HepG2 (cell line): ENCODE results near the gene ADGRL1. TPM values are rescaled to one million over a fixed set of nuclear protein-coding genes. Genes with fewer than 3 reads are reported as not detected.
A peak's percentile ranks its signal among the peaks of the same experiment; 100 is the strongest.

ENCODE experiments used
- ATAC-seq: fragments of 200-7000 bp; cut with Tn5 transposase; 3 replicates; pipeline ENCODE4 v1.9.1; 2020; ENCODE audit warnings: mild to moderate bottlenecking, moderate library complexity
- BruUV-seq: library from RNA; stranded (reverse); fragments of 400-500 nt; replicated peaks from 2 replicates; lab custom pipeline; 2021; lab: Mats Ljungman, UMichigan
- CTCF ChIA-PET: fragments of 300-600 bp; formaldehyde crosslinking; extraction: SDS; loops from one replicate; lab custom pipeline; 2021; ENCODE audit warnings: low total read pairs, inconsistent platforms, low intra/inter-chr PET ratio; lab: Yijun Ruan, JAX
- POLR2A ChIA-PET: fragments of 350-600 bp; sonication (Branson Sonifier 250); formaldehyde crosslinking; loops from one replicate; lab custom pipeline; 2020; ENCODE audit warnings: antibody characterized with exemption, inconsistent platforms; lab: Yijun Ruan, JAX
- DNase-seq: peaks from one replicate; pipeline ENCODE4 v3.0.0-alpha.2; 2015; ENCODE audit warnings: low spot score
- FAIRE-seq: peaks from 3 replicates; lab custom pipeline; 2011; peaks lifted over from hg19 to GRCh38; lab: Jason Lieb, UNC
- H2AFZ ChIP-seq: one replicate; pipeline ENCODE4 v1.6.1; 2011; ENCODE audit warnings: low read length, inconsistent platforms
- H3K27ac ChIP-seq: fragments of 300-600 bp; 3 replicates; pipeline ENCODE4 v1.8.0; 2011; ENCODE audit warnings: mixed run types, mild to moderate bottlenecking, mixed read lengths, low read length, inconsistent platforms; ENCODE audit not compliant: insufficient read depth; ENCODE audit errors: extremely low read length
- H3K27me3 ChIP-seq, 2 experiments: fragments of 200-600 bp in 1 of 2; 2 replicates in 1 of 2; 3 replicates in 1 of 2; pipeline versions ENCODE4 v1.6.0 to v1.8.0; 2011; ENCODE audit warnings: low read length in 2 of 2, mild to moderate bottlenecking in 2 of 2, moderate library complexity in 2 of 2, inconsistent platforms in 1 of 2; ENCODE audit not compliant: insufficient read depth in 2 of 2, control insufficient read depth in 1 of 2
- H3K36me3 ChIP-seq, 2 experiments: fragments of 200-600 bp in 1 of 2; replicated peaks in 1 of 2; 2 replicates in 1 of 2; 3 replicates in 1 of 2; pipeline versions ENCODE4 v1.5.1 to v1.8.0; 2011; ENCODE audit warnings: low read length in 2 of 2, inconsistent platforms in 1 of 2; ENCODE audit not compliant: insufficient read depth in 2 of 2, control insufficient read depth in 1 of 2
- H3K4me1 ChIP-seq: 2 replicates; pipeline ENCODE4 v1.5.1; 2012; ENCODE audit warnings: low read length, inconsistent platforms; ENCODE audit not compliant: insufficient read depth
- H3K4me2 ChIP-seq: 2 replicates; pipeline ENCODE4 v1.6.0; 2011; ENCODE audit warnings: low read depth, low read length, inconsistent platforms
- H3K4me3 ChIP-seq, 3 experiments: fragments of 200-600 bp in 1 of 3; sonication (generic), shearing (Covaris generic) in 1 of 3; replicated peaks in 1 of 3; 2 replicates each; pipeline ENCODE4 v1.5.1; 2011 to 2016; ENCODE audit warnings: low read length in 3 of 3, inconsistent platforms in 2 of 3, low read depth in 2 of 3, mild to moderate bottlenecking in 2 of 3, control low read depth in 1 of 3, mixed read lengths in 1 of 3; ENCODE audit not compliant: insufficient read depth in 1 of 3
- H3K79me2 ChIP-seq: one replicate; pipeline ENCODE4 v1.6.1; 2011; ENCODE audit warnings: low read length, inconsistent platforms; ENCODE audit not compliant: insufficient read depth
- H3K9ac ChIP-seq: 2 replicates; pipeline ENCODE4 v1.6.0; 2011; ENCODE audit warnings: mild to moderate bottlenecking, low read depth, low read length, inconsistent platforms; ENCODE audit not compliant: insufficient read depth
- H3K9me3 ChIP-seq: 2 replicates; pipeline ENCODE4 v1.5.1; 2012; ENCODE audit warnings: mild to moderate bottlenecking, low read length
- H4K20me1 ChIP-seq: 2 replicates; pipeline ENCODE4 v1.6.0; 2011; ENCODE audit warnings: inconsistent platforms, mild to moderate bottlenecking, low read length, moderate library complexity; ENCODE audit not compliant: insufficient read depth
- AGO2 ChIP-seq: fragments of 200-400 bp; formaldehyde crosslinking; optimal IDR thresholded peaks from 2 replicates; pipeline ENCODE3; 2017; ENCODE audit warnings: mild to moderate bottlenecking, low read depth, low read length, moderate library complexity
- KDM1A ChIP-seq: IDR thresholded peaks from 2 replicates; pipeline ENCODE4 v1.6.1; 2016; ENCODE audit warnings: missing compliant biosample characterization
- RARG ChIP-seq: sonication (generic); formaldehyde crosslinking; IDR thresholded peaks from 2 replicates; pipeline ENCODE4 v1.4.0; 2020; ENCODE audit warnings: low read depth, mild to moderate bottlenecking, missing genetic modification reagents
- XRCC5 ChIP-seq: fragments of 200-400 bp; formaldehyde crosslinking; optimal IDR thresholded peaks from 2 replicates; pipeline ENCODE3; 2017; ENCODE audit warnings: mild to moderate bottlenecking, low read length
- ZFP1 ChIP-seq: IDR thresholded peaks from 2 replicates; pipeline ENCODE4 v1.6.1; 2016
- ZMYM2 ChIP-seq: sonication (generic); formaldehyde crosslinking; IDR thresholded peaks from 2 replicates; pipeline ENCODE4 v1.8.0; 2022; ENCODE audit warnings: mild to moderate bottlenecking, missing genetic modification reagents
- ZNF790 ChIP-seq: sonication (generic); formaldehyde crosslinking; IDR thresholded peaks from 2 replicates; pipeline ENCODE4 v1.8.0; 2022; ENCODE audit warnings: missing genetic modification reagents, mild to moderate bottlenecking, borderline replicate concordance
- WGBS: methylation state at CpG from one replicate; pipeline ENCODE4 v1.1.6; 2017; ENCODE audit warnings: low lambda C conversion rate; 5-methylcytosine and 5-hydroxymethylcytosine counted together
- in situ Hi-C: cut with HindIII; loops from 2 replicates; pipeline ENCODE4 v1.10.0; 2017; ENCODE audit warnings: low pct_unique_long_range_greater_than_20kb; ENCODE audit not compliant: extremely low pct_ligation_motif_present
- intact Hi-C: fragments of 100-400 bp; cut with micrococcal nuclease; formaldehyde crosslinking; loops from one replicate; pipeline ENCODE4 v1.10.0; 2022; ENCODE audit not compliant: unreplicated experiment
- polyA plus RNA-seq, 8 experiments: library from polyadenylated mRNA; depleted of rRNA in 3 of 8; stranded (reverse) in 7 of 8; unstranded in 1 of 8; fragments of >200 nt; fragmentation: Illumina TruSeq in 4 of 8; extraction: Trizol in 4 of 8; gene quantifications; 2 replicates each; pipeline versions ENCODE4 v1.2.1 to v1.2.3, GENCODE V29; 2011 to 2016; ENCODE audit warnings: low read depth in 4 of 8, missing spikeins in 1 of 8, mixed read lengths in 1 of 8; ENCODE audit not compliant: insufficient read depth in 1 of 8
- total RNA-seq, 5 experiments: library from RNA; depleted of rRNA; stranded (reverse); fragments of >200 nt; fragmentation: Illumina TruSeq; extraction: Trizol; gene quantifications; 2 replicates each; pipeline ENCODE4 v1.2.3, GENCODE V29; 2016; ENCODE audit warnings: low read depth in 1 of 5
- TF ChIP-seq, protein P1 (sequence below): IDR thresholded peaks from 2 replicates; pipeline ENCODE4 v1.6.1; 2016; ENCODE audit warnings: low read depth, missing genetic modification reagents, missing compliant biosample characterization
- TF ChIP-seq, protein P2 (sequence below): sonication (generic); formaldehyde crosslinking; conservative IDR thresholded peaks from 2 replicates; pipeline ENCODE4 v1.5.0; 2020; ENCODE audit warnings: missing genetic modification reagents

The ADGRL1 gene
- total and polyA plus RNA-seq, 2 of the 13 experiments (the other 11 are each of a cell fraction or from before 2014, with no cell fraction given) = 0.49 to 1.7 TPM

DNA sequence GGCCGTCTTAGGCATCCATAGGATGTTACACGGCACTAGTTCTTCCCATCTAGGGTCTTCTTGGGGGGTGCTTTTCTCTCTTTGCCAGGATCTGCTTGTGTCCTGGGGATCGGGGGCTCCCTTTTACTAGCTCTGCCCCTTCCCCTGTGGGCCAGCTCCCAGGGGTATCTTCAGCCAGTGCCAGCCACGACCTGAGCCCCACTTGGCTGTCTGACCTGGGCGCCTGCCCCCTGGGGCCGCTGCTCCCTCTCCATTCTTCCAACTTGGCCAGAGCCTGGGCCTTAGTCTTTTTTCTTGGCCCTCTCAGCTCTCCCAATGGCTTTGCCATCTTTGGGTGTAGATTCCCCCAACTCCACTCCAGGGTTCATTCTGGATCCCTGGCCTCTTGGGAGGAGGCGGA lies 91.5 kb downstream of the ADGRL1 start:
- in situ Hi-C loops (no loop called here), intact Hi-C loops (no loop called here)
- no peak for FAIRE-seq
- BruUV-seq = no TSS peak
- TF ChIP-seq ZNF790 (CRISPR knock-in tag) (0 out of 2 replicates have a peak, but pooled peaks have one; percentile 3), ZFP1 (CRISPR knock-in tag) (no peak), AGO2 (peak; percentile 10), RARG (CRISPR knock-in tag) (no peak)
- WGBS = 81% methylated on average over 5 of the region's 7 CpGs
- no peak overlapping the region for H2AFZ ChIP-seq
- H4K20me1 ChIP-seq = no peaks in the 10 kb centered on the region
- peaks cover 12% of the 10 kb centered on the region for H3K79me2 ChIP-seq
- ChIA-PET CTCF (interaction anchor here (0.7 to 1.6 kb wide), 3 partner anchors 16 to 234 kb away, joined by 3 to 7 read pairs (median 3); no protein-coding TSS in a partner anchor), POLR2A (interaction anchor here (2.8 kb wide), 1 partner anchor 22 kb away, joined by 11 read pairs; the partner anchor contains the start of gene ASF1B)
- no peak overlapping the region for H3K4me2 ChIP-seq
- H3K27ac ChIP-seq = no peak overlapping the region
- H3K27me3 ChIP-seq = no peaks in the 10 kb centered on the region; a peak in 1 of 5 replicates
- H3K36me3 ChIP-seq = no peaks in the 10 kb centered on the region
- H3K4me1 ChIP-seq = peaks cover 72% of the 10 kb centered on the region
- H3K4me3 ChIP-seq = no peak overlapping the region
- no peak for DNase-seq
- H3K9ac ChIP-seq = no peak overlapping the region
- H3K9me3 ChIP-seq = no peaks in the 10 kb centered on the region
- ATAC-seq = no peak

DNA sequence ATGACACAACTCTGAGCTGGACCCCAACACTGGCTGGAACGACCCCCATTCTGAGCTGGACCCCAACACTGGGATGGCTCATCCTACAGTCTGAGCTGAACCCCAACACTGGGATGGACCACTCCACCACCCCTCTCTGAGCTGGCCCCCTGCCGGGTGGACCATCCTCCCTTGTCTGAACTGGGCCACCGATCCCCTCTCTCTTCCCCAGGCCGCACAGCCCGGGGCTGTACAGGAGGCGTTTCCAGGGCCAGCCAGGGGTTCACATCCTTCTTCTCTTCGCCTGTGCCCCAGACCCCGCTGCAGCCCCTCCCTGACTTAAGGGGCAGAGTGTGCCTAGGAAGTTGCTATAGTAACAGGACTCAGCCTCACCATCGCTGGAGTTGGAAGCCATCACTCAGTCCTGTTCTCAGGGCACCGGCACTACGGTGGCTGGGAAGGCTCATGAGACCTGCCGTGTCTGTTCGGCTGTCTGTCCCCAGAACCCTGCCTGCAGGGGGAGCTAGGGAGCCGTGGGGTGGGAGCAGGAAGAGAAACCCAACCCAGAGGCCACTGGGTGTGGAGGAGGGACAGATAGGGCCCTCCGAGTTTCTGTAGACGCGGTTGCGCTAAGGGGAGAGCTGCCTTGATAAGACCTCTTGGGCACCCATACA lies 92.1 kb downstream of the ADGRL1 start:
- intact Hi-C loops (no loop called here), in situ Hi-C loops (no loop called here)
- H3K27me3 ChIP-seq = no peaks in the 10 kb centered on the region; a peak in 1 of 5 replicates
- H3K9me3 ChIP-seq = no peaks in the 10 kb centered on the region
- ATAC-seq (no peak), DNase-seq (no peak), FAIRE-seq (no peak)
- peaks cover 66% of the 10 kb centered on the region for H3K4me1 ChIP-seq
- 0 out of 2 replicates have a peak overlapping the region, but pooled peaks have one; percentile 4 for H3K9ac ChIP-seq
- WGBS = 97% methylated on average over 14 of the region's 18 CpGs
- no peaks in the 10 kb centered on the region for H3K36me3 ChIP-seq
- ChIA-PET POLR2A (interaction anchor here (2.8 kb wide), 1 partner anchor 23 kb away, joined by 11 read pairs; the partner anchor contains the start of gene ASF1B), CTCF (interaction anchor here (0.7 to 1.6 kb wide), 3 partner anchors 16 to 234 kb away, joined by 3 to 7 read pairs (median 3); no protein-coding TSS in a partner anchor)
- no TSS peak for BruUV-seq
- peak overlapping the region; percentile 57; the same call in 1 of the 2 replicates for H3K4me2 ChIP-seq
- H3K79me2 ChIP-seq = peaks cover 12% of the 10 kb centered on the region
- no peak overlapping the region for H2AFZ ChIP-seq
- H3K4me3 ChIP-seq = no peak overlapping the region
- peak overlapping the region; percentile 76 for H3K27ac ChIP-seq
- no peaks in the 10 kb centered on the region for H4K20me1 ChIP-seq
- peak; percentile 75; the same call in 1 of the 2 replicates for TF ChIP-seq ZMYM2 (CRISPR knock-in tag)
- TF ChIP-seq AGO2 = peak; percentile 10
- 0 out of 2 replicates have a peak, but pooled peaks have one; percentile 49 for TF ChIP-seq KDM1A (CRISPR knock-in tag)
- TF ChIP-seq, protein P1, sequence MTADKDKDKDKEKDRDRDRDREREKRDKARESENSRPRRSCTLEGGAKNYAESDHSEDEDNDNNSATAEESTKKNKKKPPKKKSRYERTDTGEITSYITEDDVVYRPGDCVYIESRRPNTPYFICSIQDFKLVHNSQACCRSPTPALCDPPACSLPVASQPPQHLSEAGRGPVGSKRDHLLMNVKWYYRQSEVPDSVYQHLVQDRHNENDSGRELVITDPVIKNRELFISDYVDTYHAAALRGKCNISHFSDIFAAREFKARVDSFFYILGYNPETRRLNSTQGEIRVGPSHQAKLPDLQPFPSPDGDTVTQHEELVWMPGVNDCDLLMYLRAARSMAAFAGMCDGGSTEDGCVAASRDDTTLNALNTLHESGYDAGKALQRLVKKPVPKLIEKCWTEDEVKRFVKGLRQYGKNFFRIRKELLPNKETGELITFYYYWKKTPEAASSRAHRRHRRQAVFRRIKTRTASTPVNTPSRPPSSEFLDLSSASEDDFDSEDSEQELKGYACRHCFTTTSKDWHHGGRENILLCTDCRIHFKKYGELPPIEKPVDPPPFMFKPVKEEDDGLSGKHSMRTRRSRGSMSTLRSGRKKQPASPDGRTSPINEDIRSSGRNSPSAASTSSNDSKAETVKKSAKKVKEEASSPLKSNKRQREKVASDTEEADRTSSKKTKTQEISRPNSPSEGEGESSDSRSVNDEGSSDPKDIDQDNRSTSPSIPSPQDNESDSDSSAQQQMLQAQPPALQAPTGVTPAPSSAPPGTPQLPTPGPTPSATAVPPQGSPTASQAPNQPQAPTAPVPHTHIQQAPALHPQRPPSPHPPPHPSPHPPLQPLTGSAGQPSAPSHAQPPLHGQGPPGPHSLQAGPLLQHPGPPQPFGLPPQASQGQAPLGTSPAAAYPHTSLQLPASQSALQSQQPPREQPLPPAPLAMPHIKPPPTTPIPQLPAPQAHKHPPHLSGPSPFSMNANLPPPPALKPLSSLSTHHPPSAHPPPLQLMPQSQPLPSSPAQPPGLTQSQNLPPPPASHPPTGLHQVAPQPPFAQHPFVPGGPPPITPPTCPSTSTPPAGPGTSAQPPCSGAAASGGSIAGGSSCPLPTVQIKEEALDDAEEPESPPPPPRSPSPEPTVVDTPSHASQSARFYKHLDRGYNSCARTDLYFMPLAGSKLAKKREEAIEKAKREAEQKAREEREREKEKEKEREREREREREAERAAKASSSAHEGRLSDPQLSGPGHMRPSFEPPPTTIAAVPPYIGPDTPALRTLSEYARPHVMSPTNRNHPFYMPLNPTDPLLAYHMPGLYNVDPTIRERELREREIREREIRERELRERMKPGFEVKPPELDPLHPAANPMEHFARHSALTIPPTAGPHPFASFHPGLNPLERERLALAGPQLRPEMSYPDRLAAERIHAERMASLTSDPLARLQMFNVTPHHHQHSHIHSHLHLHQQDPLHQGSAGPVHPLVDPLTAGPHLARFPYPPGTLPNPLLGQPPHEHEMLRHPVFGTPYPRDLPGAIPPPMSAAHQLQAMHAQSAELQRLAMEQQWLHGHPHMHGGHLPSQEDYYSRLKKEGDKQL (CRISPR knock-in tag) = no peak
- TF ChIP-seq, protein P2, sequence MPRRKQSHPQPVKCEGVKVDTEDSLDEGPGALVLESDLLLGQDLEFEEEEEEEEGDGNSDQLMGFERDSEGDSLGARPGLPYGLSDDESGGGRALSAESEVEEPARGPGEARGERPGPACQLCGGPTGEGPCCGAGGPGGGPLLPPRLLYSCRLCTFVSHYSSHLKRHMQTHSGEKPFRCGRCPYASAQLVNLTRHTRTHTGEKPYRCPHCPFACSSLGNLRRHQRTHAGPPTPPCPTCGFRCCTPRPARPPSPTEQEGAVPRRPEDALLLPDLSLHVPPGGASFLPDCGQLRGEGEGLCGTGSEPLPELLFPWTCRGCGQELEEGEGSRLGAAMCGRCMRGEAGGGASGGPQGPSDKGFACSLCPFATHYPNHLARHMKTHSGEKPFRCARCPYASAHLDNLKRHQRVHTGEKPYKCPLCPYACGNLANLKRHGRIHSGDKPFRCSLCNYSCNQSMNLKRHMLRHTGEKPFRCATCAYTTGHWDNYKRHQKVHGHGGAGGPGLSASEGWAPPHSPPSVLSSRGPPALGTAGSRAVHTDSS = no peak
- TF ChIP-seq ZNF790 (CRISPR knock-in tag) = peak; percentile 13; the same call in 1 of the 2 replicates
- TF ChIP-seq XRCC5 = peak; percentile 6
